Right lobe of liver (tissue), 6 donors: Measurements from ENCODE around the gene ARID5B. TPM values are rescaled to one million over a fixed set of nuclear protein-coding genes. Genes with fewer than 3 reads are reported as not detected.

Experiments
- ATAC-seq, 4 donors: fragments of 200-7000 bp; cut with Tn5 transposase; one replicate each; pipeline ENCODE4 v1.9.1; 2020; ENCODE audit warnings: mild to moderate bottlenecking in 4 of 4, moderate library complexity in 4 of 4
- DNase-seq, 3 donors: peaks; one replicate each; pipeline ENCODE4 v3.0.0-alpha.2; 2020
- H3K27ac ChIP-seq, 3 donors: fragments of 200-600 bp; one replicate each; pipeline ENCODE4 v1.8.0; 2022
- H3K27me3 ChIP-seq, 2 donors: fragments of 200-600 bp; one replicate each; pipeline ENCODE4 v1.8.0; 2022
- H3K36me3 ChIP-seq, 4 donors: fragments of 200-600 bp; sonication (generic) in 1 of 4; one replicate each; pipeline versions ENCODE4 v1.5.1 to v1.8.0; 2017 to 2022; ENCODE audit warnings: control low read depth in 1 of 4
- H3K4me1 ChIP-seq, 4 donors: fragments of 200-600 bp; sonication (generic) in 1 of 4; one replicate each; pipeline versions ENCODE4 v1.5.1 to v1.8.0; 2017 to 2022; ENCODE audit warnings: control low read depth in 1 of 4
- H3K4me3 ChIP-seq, 3 donors: fragments of 200-600 bp; one replicate each; pipeline ENCODE4 v1.8.0; 2022
- H3K9me3 ChIP-seq, 4 donors: fragments of 200-600 bp; sonication (generic) in 1 of 4; one replicate each; pipeline versions ENCODE4 v1.5.1 to v1.8.0; 2017 to 2022; ENCODE audit warnings: control low read depth in 1 of 4
- CTCF ChIP-seq, 4 donors: fragments of 200-600 bp in 3 of 4; fragments of 450-650 bp in 1 of 4; IDR thresholded peaks; one replicate each; pipeline versions ENCODE4 v1.5.1 to v1.8.0; 2016 to 2022; ENCODE audit warnings: antibody characterized with exemption in 4 of 4, mild to moderate bottlenecking in 2 of 4
- POLR2A ChIP-seq: fragments of 450-650 bp; IDR thresholded peaks from one replicate; pipeline ENCODE4 v1.6.1; 2017; ENCODE audit warnings: antibody characterized with exemption, mild to moderate bottlenecking
- WGBS: methylation state at CpG from one replicate; pipeline ENCODE4 v1.1.6; 2018; ENCODE audit warnings: low coverage, low lambda C conversion rate; ENCODE audit not compliant: insufficient coverage; ENCODE audit errors: missing lambda C conversion rate; 5-methylcytosine and 5-hydroxymethylcytosine counted together
- intact Hi-C, 2 donors: fragments of 100-400 bp; cut with DNase I; formaldehyde crosslinking; loops; one replicate each; pipeline versions ENCODE4 v1.11.2 to v1.14.1; 2022
- total RNA-seq, 6 experiments: library from RNA; depleted of rRNA in 2 of 6; stranded (reverse); fragments of >200 nt in 2 of 6; fragmentation: NEBNext Ultra II Directional in 3 of 6; extraction: Animal tissue kit (Norgen Biotek cat#: 25700) in 3 of 6; gene quantifications; one replicate each; pipeline versions ENCODE4 v1.1.0 to v1.2.4, GENCODE V29; 2016 to 2023
- donor health status: DM: no; HTN: yes; CAD: no.
- donor health status: DM: no; HTN: no; CAD: no.
- donor health status: DM: no; HTN: no; CAD: no.
- donor health status: DM: no; HTN: yes; CAD: no.
- donor health status: DM: no; HTN: yes; CAD: no.

ARID5B gene
- total RNA-seq, 6 experiments from 2014 or later: 2.7 to 10.5 (median 5.3) TPM

GRCh38 chr10:61929555-61929954 is 28.1 kb downstream of the ARID5B start:
- ATAC-seq: no peak
- 91% methylated on average over 4 of the region's 4 CpGs for WGBS
- Histone ChIP-seq H3K4me3 (no peak overlapping the region), H3K27me3 (no peaks in the 10 kb centered on the region), H3K27ac (no peak overlapping the region), H3K4me1 (no peaks in the 10 kb centered on the region), H3K36me3 (no peaks in the 10 kb centered on the region), H3K9me3 (no peaks in the 10 kb centered on the region)
- intact Hi-C loops: no loop called here
- TF ChIP-seq POLR2A: no peak
- TF ChIP-seq CTCF (IDR thresholded peaks at IDR 0.05): no peak
- DNase-seq: no peak

- WGBS: 96% methylated on average over 6 of the region's 6 CpGs
- DNase-seq (no peak), ATAC-seq (no peak)
- Histone ChIP-seq H3K4me3 (no peak overlapping the region), H3K36me3 (no peaks in the 10 kb centered on the region), H3K4me1 (no peaks in the 10 kb centered on the region), H3K27me3 (no peaks in the 10 kb centered on the region), H3K27ac (no peak overlapping the region), H3K9me3 (no peaks in the 10 kb centered on the region)
- intact Hi-C loops: no loop called here
- TF ChIP-seq CTCF (IDR thresholded peaks at IDR 0.05): no peak
- TF ChIP-seq POLR2A: no peak
These were observed 30.3 kb downstream of the ARID5B start for GRCh38 chr10:61931620-61932332.

- DNase-seq (no peak), ATAC-seq (no peak)
- no peaks in the 10 kb centered on the region for H3K9me3 ChIP-seq
- intact Hi-C loops: no loop called here
- no peak for TF ChIP-seq CTCF (IDR thresholded peaks at IDR 0.05)
- TF ChIP-seq POLR2A: no peak
- no peak overlapping the region for H3K27ac ChIP-seq
- H3K4me1 ChIP-seq: peaks cover 0 to 16% (median 4%) of the 10 kb centered on the region in 4 donors
- 73% methylated on average over 3 of the region's 3 CpGs for WGBS
- H3K4me3 ChIP-seq: no peak overlapping the region
- no peaks in the 10 kb centered on the region for H3K36me3 ChIP-seq
- no peaks in the 10 kb centered on the region for H3K27me3 ChIP-seq
These were observed 32.5 kb downstream of the ARID5B start for GRCh38 chr10:61933859-61934555.

- Histone ChIP-seq H3K27ac (no peak overlapping the region), H3K36me3 (no peaks in the 10 kb centered on the region), H3K27me3 (no peaks in the 10 kb centered on the region), H3K4me3 (no peak overlapping the region), H3K9me3 (no peaks in the 10 kb centered on the region), H3K4me1 (peaks cover 0 to 16% (median 4%) of the 10 kb centered on the region in 4 donors)
- 88% methylated on average over 5 of the region's 5 CpGs for WGBS
- TF ChIP-seq CTCF (IDR thresholded peaks at IDR 0.05): no peak
- no peak for TF ChIP-seq POLR2A
- no peak for DNase-seq
- intact Hi-C loops: no loop called here
- ATAC-seq: no peak
These were observed 33.6 kb downstream of the ARID5B start for GRCh38 chr10:61935077-61935476.
